Natural killer cell (primary cell): ENCODE data around the gene NEDD4L. TPM values are rescaled to one million over a fixed set of nuclear protein-coding genes. Genes with fewer than 3 reads are reported as not detected.

Experiments used
- ATAC-seq, 3 donors: fragments of 150-1000 bp in 2 of 3; fragments of 200-7000 bp in 1 of 3; cut with Tn5 transposase; 1 replicate in 1 of 3; 2 replicates in 2 of 3; pipeline ENCODE4 v1.10.0; 2021; ENCODE audit warnings: mild to moderate bottlenecking in 2 of 3, moderate library complexity in 2 of 3
- DNase-seq, 2 donors: peaks; one replicate each; pipeline versions ENCODE4 v3.0.0 to v3.0.0-alpha.2; 2013 to 2021; ENCODE audit warnings: mixed read lengths in 1 of 2
- H3K27ac ChIP-seq: one replicate; pipeline ENCODE4 v1.5.1; 2013; ENCODE audit warnings: mild to moderate bottlenecking, low read length
- H3K27me3 ChIP-seq: one replicate; pipeline ENCODE4 v1.6.1; 2013; ENCODE audit warnings: low read length; ENCODE audit not compliant: control insufficient read depth, insufficient read depth
- H3K36me3 ChIP-seq: one replicate; pipeline ENCODE4 v1.6.1; 2013; ENCODE audit warnings: low read length; ENCODE audit not compliant: control insufficient read depth, insufficient read depth
- H3K4me1 ChIP-seq: one replicate; pipeline ENCODE4 v1.6.1; 2013; ENCODE audit warnings: low read length; ENCODE audit not compliant: control insufficient read depth, insufficient read depth
- H3K4me3 ChIP-seq: one replicate; pipeline ENCODE4 v1.5.1; 2013; ENCODE audit warnings: low read length
- H3K9me3 ChIP-seq: one replicate; pipeline ENCODE4 v1.6.1; 2013; ENCODE audit warnings: low read length; ENCODE audit not compliant: control insufficient read depth, insufficient read depth
- H3K27ac Mint-ChIP-seq, 2 donors: one replicate each; pipeline ENCODE4 v1.8.0; 2022; ENCODE audit warnings: mild to moderate bottlenecking in 2 of 2, mixed read lengths in 2 of 2, moderate library complexity in 1 of 2
- H3K27me3 Mint-ChIP-seq, 2 donors: one replicate each; pipeline ENCODE4 v1.8.0; 2022; ENCODE audit warnings: low read depth in 2 of 2, mixed read lengths in 2 of 2
- H3K36me3 Mint-ChIP-seq: one replicate; pipeline ENCODE4 v1.8.0; 2022; ENCODE audit warnings: mixed read lengths
- H3K4me1 Mint-ChIP-seq, 2 donors: one replicate each; pipeline ENCODE4 v1.8.0; 2022; ENCODE audit warnings: mixed read lengths in 2 of 2
- H3K4me3 Mint-ChIP-seq: one replicate; pipeline ENCODE4 v1.8.0; 2022; ENCODE audit warnings: mild to moderate bottlenecking, moderate library complexity, mixed read lengths
- H3K9me3 Mint-ChIP-seq, 2 donors: one replicate each; pipeline ENCODE4 v1.8.0; 2022; ENCODE audit warnings: mixed read lengths in 2 of 2
- WGBS: methylation state at CpG from one replicate; pipeline ENCODE4 v1.1.7; 2013; ENCODE audit warnings: missing lambda C conversion rate; ENCODE audit not compliant: insufficient coverage; 5-methylcytosine and 5-hydroxymethylcytosine counted together
- intact Hi-C: fragments of 100-400 bp; cut with micrococcal nuclease; formaldehyde crosslinking; loops from one replicate; pipeline ENCODE4 v1.14.2; 2022
- total RNA-seq, 4 donors: library from RNA; stranded (reverse); fragments of 120-200 nt in 1 of 4; gene quantifications; one replicate each; pipeline versions ENCODE4 v1.2.3 to v1.2.4, GENCODE V29; 2013 to 2022
- TF ChIP-seq, protein P1 (sequence below): fragments of 200-600 bp; IDR thresholded peaks from one replicate; pipeline ENCODE4 v1.8.0; 2022; ENCODE audit warnings: antibody characterized with exemption

The NEDD4L gene
- total RNA-seq, 3 donors from 2014 or later (not counting 1 experiment from before 2014, with no cell fraction given): 3.4 to 15.3 (median 14.3) TPM

GRCh38 chr18:58196881-58197872 is 153.2 kb downstream of the NEDD4L start:
- DNase-seq (no peak), ATAC-seq (no peak)
- Histone ChIP-seq H3K4me1 (peaks cover 8% of the 10 kb centered on the region), H3K27me3 (peaks cover 6% of the 10 kb centered on the region), H3K9me3 (no peaks in the 10 kb centered on the region), H3K4me3 (no peak overlapping the region), H3K27ac (no peak overlapping the region), H3K36me3 (no peaks in the 10 kb centered on the region)
- Mint-ChIP-seq H3K9me3 (no peaks in the 10 kb centered on the region), H3K27me3 (peaks cover 21 to 23% of the 10 kb centered on the region in 2 donors), H3K4me1 (peaks cover 4 to 13% of the 10 kb centered on the region in 2 donors), H3K36me3 (no peaks in the 10 kb centered on the region), H3K27ac (no peak overlapping the region), H3K4me3 (no peak overlapping the region)
- intact Hi-C loops: no loop called here
- TF ChIP-seq, protein P1, sequence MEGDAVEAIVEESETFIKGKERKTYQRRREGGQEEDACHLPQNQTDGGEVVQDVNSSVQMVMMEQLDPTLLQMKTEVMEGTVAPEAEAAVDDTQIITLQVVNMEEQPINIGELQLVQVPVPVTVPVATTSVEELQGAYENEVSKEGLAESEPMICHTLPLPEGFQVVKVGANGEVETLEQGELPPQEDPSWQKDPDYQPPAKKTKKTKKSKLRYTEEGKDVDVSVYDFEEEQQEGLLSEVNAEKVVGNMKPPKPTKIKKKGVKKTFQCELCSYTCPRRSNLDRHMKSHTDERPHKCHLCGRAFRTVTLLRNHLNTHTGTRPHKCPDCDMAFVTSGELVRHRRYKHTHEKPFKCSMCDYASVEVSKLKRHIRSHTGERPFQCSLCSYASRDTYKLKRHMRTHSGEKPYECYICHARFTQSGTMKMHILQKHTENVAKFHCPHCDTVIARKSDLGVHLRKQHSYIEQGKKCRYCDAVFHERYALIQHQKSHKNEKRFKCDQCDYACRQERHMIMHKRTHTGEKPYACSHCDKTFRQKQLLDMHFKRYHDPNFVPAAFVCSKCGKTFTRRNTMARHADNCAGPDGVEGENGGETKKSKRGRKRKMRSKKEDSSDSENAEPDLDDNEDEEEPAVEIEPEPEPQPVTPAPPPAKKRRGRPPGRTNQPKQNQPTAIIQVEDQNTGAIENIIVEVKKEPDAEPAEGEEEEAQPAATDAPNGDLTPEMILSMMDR: no peak
- WGBS: 89% methylated on average over 16 of the region's 19 CpGs

GRCh38 chr18:58201268-58201667 is 157.2 kb downstream of the NEDD4L start:
- DNase-seq (no peak), ATAC-seq (no peak)
- Mint-ChIP-seq H3K4me3 (no peak overlapping the region), H3K36me3 (no peaks in the 10 kb centered on the region), H3K9me3 (no peaks in the 10 kb centered on the region), H3K27me3 (peaks cover 11 to 15% of the 10 kb centered on the region in 2 donors), H3K4me1 (peaks cover 0 to under 1% of the 10 kb centered on the region in 2 donors), H3K27ac (no peak overlapping the region)
- TF ChIP-seq, protein P1: no peak
- H3K4me1 ChIP-seq: no peaks in the 10 kb centered on the region
- intact Hi-C loops: no loop called here
- no peaks in the 10 kb centered on the region for H3K36me3 ChIP-seq
- no peaks in the 10 kb centered on the region for H3K9me3 ChIP-seq
- no peaks in the 10 kb centered on the region for H3K27me3 ChIP-seq
- WGBS: 93% methylated on average over 2 of the region's 5 CpGs
- no peak overlapping the region for H3K4me3 ChIP-seq
- no peak overlapping the region for H3K27ac ChIP-seq

- Histone ChIP-seq H3K27ac (no peak overlapping the region), H3K36me3 (no peaks in the 10 kb centered on the region), H3K9me3 (no peaks in the 10 kb centered on the region), H3K4me1 (no peaks in the 10 kb centered on the region), H3K4me3 (no peak overlapping the region), H3K27me3 (no peaks in the 10 kb centered on the region)
- no peak overlapping the region for H3K27ac Mint-ChIP-seq
- WGBS: 85% methylated on average over 11 of the region's 11 CpGs
- DNase-seq (no peak), ATAC-seq (no peak)
- TF ChIP-seq, protein P1: no peak
- H3K4me1 Mint-ChIP-seq: no peaks in the 10 kb centered on the region
- peaks cover 8 to 9% of the 10 kb centered on the region in 2 donors for H3K27me3 Mint-ChIP-seq
- no peaks in the 10 kb centered on the region for H3K9me3 Mint-ChIP-seq
- H3K4me3 Mint-ChIP-seq: no peak overlapping the region
- intact Hi-C loops: no loop called here
- no peaks in the 10 kb centered on the region for H3K36me3 Mint-ChIP-seq
Measured at GRCh38 chr18:58201733-58202730, 158.0 kb downstream of the NEDD4L start.
